Dedifferentiated amniotic fluid mesenchymal stem cell (primary cell): ENCODE results near the gene SAMD4B.
"Not testable (repeated sequence)": the region's sequence is repeated elsewhere in the genome, so short reads cannot be mapped to it uniquely, and the experiment has no call there.

Experiments
- DNase-seq: peaks from one replicate; pipeline ENCODE4 v3.0.0-alpha.2; 2016; ENCODE audit errors: extremely low spot score

Gene SAMD4B

GRCh38 chr19:39341719-39342604 lies at the start of gene SAMD4B:
TSS of gene SAMD4B (plus strand) at chr19:39342421. CDS start at chr19:39356894, 14,473 bp downstream.
- DNase-seq, result peak; percentile 97

- DNase-seq, result no peak
These were observed 48.8 kb upstream of the SAMD4B start for GRCh38 chr19:39293394-39293793.

DNA sequence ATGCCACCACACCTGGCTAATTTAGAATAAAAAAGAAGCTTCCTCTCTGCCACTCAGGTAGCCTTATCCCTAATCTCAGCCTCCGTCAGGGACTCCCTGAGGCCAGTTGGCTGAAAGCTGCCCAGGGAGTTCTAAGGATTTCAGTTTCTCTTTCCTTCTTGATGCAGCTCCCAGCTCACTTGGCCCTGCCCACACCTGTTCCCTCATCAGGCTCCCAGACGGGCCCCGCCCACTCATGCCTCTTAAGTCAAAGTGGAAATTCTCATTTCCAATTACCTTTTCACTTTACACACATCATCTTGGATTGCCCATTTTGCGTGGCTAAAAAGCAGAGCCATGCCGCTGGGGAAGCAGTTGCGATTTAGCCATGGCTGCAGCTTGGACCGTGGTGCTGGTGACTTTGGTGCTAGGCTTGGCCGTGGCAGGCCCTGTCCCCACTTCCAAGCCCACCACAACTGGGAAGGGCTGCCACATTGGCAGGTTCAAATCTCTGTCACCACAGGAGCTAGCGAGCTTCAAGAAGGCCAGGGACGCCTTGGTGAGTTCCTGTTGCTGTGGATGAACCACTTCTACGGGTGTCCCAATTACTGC lies 46.1 kb upstream of the SAMD4B start, which contains the start of gene IFNL1:
Gene IFNL1, plus strand, starts transcription at position 353 of the 591 bp plus-strand sequence. Its CDS starts 15 bp downstream, at position 368.
- no peak for DNase-seq

DNA sequence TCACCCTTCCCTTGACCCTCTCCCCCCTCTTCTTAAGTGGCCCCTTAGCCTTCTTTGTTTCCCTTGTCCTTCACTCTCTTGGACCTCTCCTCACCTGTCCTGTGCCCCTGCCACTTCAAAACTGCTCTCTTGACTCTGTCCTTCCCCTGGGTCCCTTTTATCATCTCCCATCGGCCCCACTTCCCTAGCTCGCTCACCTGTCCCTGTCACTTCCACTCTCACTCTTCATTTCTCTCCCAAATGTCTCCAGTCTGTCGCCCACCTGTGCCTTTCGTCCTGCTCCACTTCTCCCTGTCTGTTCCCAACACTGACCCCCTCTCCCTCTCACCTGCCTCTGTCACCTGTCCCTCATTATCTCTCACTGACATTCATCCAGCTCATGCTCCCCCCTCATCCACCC lies 45.3 kb upstream of the SAMD4B start:
- DNase-seq, result no peak

DNA sequence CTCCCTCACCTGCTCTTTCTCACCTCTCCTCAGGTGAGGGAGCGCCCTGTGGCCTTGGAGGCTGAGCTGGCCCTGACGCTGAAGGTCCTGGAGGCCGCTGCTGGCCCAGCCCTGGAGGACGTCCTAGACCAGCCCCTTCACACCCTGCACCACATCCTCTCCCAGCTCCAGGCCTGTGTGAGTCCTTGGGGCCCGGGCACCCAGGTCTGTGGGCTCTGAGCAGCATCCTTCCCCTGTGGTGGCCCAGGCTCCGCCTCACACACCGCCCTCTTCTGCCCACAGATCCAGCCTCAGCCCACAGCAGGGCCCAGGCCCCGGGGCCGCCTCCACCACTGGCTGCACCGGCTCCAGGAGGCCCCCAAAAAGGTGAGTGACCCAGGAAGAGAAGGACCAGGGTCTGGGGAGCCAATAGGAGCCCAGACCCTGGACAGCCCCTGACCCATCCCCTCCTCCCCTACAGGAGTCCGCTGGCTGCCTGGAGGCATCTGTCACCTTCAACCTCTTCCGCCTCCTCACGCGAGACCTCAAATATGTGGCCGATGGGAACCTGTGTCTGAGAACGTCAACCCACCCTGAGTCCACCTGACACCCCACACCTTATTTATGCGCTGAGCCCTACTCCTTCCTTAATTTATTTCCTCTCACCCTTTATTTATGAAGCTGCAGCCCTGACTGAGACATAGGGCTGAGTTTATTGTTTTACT lies 44.1 kb upstream of the SAMD4B start:
- DNase-seq, result no peak

GRCh38 chr19:39299404-39299803 lies 42.8 kb upstream of the SAMD4B start:
- no peak for DNase-seq

DNA sequence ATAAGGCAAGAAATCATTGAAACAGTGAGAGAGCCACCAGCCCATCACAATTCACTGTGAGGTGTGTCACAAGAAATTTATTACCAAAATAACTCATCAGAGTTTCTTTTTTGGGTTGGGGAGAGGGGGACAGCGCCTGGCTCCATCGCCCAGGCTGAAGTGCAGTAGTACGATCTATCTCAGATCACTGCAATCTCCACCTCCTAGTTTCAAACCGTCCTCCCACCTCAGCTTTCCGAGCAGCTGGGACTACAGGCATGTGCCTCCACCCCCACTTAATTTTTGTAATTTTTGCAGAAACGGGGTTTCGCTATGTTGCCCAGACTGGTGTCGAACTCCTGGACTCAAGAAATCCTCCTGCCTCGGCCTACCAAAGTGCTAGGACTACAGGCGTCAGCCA lies 42.4 kb upstream of the SAMD4B start:
- no peak for DNase-seq

- no peak for DNase-seq
These were observed 41.2 kb upstream of the SAMD4B start for GRCh38 chr19:39301021-39301420.

GRCh38 chr19:39301562-39301961 lies 40.7 kb upstream of the SAMD4B start:
- DNase-seq, result no peak

DNA sequence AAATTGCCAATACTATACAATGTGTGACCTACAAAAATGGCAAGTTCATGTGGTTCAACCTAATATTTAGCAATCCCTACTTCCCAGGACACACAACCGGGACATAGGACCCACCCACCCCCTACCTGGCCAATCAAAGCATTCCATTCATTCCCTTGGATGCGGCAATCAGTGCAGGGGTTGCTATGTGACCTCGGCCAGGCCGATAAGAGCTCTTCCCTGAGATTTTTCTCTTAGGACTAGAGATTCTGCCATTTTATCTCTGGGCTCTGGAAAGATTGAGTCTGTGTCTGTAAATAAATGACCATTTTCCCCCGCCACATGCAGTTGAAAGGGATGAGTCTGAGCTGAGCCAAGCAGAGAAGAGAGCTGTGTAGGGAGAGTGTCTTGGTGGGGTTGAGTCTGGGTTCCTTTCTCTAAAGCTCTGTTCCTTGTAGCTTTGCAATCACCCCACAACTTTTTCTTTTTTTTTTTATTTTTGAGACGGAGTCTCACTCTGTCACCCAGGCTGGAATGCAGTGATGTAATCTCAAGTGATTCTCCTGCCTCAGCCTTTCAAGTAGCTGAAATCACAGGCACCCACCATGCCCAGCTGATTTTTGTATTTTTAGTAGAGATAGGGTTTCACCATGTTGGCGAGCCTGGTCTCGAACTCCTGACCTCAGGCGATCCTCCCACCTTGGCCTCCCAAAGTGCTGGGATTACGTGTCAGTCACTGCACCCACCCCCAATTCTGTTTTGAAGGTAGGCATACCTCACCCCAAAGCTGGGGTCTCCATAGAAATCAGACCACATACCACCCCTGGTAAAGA lies 38.6 kb upstream of the SAMD4B start:
- no peak for DNase-seq

- DNase-seq, result no peak
These were observed 38.1 kb upstream of the SAMD4B start for GRCh38 chr19:39304185-39304513.

DNA sequence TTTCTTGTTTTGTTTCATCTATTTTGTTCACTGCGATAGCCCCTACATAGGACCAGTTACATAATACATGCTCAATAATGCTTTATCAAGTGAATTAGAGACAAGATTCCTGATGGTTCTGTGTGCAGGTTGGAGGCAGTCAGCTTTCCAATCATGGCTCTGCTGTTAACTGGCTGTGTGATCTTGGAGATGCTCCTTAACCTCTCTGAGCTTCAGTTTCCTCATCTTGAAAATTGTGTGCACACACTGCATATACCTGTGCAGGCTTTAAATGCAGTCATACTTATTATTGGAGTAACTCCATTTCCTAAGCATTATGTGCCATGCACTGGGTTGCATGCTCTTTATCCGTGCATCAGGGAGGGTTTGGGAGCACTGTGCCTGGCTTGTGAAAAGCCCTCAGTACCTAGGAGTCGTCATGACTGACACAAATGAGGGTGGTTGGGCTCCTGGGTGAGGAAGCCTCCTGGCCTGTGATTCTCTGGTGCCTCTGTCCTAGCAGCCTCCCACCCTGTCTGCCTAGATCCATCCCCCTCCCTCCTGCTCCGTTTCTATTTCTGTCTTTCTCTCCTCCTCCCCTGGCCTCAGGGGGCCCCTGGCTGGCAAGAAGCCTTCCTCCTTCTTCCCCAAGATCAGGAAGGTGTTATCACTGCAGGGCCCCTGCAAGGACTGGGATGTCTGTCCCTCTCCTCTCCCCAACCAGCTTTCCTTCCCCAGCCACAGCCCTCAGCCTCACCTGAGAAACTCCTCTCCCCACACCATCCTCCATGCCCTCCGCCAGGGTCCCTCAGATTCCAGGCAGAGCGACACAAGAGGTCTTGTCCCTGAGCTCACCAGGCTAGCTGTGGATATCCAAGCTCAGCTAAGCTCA lies 37.3 kb upstream of the SAMD4B start:
- no peak for DNase-seq

- no peak for DNase-seq
These were observed 36.1 kb upstream of the SAMD4B start for GRCh38 chr19:39306075-39306474.

DNA sequence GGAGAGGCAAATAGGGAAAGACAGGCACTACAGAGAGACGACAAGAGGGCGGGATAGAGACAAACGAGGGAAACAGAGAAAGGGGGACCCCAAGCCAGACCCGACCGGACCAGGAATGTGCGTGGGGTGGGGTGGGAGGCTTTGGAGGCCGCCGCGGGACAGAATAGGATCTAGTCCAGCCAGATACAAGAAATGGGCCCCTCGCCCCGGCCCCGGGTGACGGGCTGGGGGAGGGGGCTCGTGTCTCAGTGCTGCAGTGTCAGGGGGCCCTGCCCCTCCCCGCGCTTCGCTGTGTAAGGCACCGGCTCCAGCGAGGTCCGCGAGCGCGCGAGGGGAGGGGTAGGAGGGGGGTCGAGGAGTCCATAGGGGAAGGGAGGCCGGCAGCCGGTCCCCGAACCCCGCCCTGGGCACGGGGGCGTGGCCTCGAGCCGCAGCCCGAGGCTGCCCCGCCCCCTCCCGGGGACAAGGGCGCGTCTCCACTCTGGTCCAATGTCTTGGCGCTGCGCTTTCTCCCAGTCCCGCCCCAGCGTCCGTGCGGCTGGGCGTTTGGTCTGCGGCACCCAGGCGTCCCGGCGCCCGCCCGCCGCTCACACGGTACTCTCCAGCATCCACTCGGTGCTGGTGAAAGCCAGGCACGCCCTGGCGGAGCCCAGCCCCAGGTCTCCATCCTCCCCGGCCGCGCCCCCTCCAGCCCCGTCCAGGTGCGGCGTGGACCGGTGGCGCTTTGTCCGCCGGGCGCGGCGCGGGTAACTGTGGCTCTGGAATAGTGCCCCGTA lies 35.0 kb upstream of the SAMD4B start:
- no peak for DNase-seq

- DNase-seq, result no peak
These were observed 34.2 kb upstream of the SAMD4B start for GRCh38 chr19:39307822-39308530.

DNA sequence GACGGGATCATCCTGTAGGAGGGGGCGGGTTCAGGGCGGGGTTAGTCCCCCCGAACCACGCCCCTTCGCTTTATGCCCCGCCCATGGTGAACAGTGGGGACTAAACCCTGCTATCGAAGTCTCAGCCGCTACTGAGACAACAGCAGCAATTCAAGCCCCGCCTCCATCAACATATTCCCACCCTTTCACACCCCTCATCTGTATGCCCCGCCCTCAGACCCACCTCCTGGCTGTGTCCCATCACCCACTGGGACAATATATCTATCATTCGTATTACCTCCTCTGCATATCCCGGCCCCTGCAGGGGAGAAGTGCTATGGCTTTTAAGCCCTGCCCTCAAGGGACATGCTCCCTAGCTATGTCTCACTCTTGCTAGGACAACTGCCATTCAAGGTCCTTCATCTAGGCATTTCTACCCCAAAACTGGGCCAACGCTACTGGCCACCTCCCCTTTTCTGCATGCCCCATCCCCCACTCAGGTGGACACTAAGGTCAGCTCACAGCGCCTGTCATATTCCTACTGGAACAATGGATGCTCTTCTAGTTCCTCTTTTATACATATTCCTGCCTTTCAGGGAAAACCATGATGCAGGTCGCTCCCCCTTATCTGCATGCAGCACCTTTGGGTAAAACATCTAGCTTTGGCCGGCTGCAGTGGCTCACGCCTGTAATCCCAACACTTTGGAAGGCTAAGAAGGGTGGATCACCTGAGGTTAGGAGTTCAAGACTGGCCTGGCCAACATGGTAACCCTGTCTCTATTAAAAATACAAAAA lies 33.5 kb upstream of the SAMD4B start:
- no peak for DNase-seq

DNA sequence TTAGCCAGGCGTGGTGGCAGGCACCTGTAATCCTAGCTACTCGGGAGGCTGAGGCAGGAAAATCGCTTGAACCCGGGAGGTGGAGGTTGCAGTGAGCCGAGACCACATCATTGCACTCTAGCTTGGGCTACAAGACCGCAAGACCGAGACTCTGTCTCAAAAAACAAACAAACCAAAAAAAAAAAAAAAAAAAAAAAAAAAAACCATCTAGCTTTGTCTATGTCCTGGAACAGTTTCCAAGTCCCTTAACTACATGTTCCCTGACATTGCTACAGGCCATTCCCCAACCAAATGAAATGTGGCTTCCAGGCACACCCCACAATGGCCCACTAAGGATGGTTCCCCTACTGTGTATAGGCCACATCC lies 32.9 kb upstream of the SAMD4B start:
- DNase-seq, result not testable (repeated sequence)

DNA sequence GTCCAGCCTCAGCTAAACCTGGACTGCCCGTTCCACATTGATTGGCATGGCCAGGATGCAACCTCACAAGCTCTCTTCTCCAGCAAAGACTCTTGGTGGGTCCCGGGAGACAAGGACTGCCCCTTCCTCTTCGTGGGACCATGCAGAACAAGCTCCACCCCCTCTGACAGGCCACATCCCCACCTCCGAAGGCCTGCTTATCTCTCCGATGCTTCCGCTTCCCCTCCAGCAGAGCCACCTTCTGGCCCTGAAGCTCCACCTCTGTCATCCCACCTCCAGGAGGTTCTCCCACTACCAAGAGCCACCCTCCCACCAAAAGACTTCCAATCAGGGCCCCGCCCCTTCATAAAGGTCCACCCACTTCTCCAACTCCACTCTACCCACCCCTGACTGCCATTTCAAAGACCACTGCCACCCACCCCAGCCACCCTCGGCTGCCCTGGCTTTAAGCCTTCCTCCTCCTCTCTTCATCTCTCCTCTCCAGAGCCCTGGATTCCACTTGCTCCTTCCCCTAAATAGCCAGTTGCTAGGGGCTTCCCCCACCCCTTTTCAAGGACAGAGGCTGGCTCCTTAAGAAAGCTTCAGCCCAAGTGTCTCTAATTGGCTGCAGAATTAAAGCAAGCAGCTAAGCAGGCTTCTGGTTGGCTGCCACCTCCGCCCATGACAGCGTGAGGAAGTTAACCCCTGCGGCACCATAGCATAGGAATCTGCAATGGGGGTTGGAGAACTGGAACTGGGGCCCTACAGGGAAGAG lies 31.5 kb upstream of the SAMD4B start:
- no peak for DNase-seq
